Eye (tissue), 1 donor: ENCODE measurements around the gene NPY2R.

ENCODE experiments used
- DNase-seq: peaks from one replicate; pipeline ENCODE4 v3.0.0-alpha.2; 2015

NPY2R gene, protein sequence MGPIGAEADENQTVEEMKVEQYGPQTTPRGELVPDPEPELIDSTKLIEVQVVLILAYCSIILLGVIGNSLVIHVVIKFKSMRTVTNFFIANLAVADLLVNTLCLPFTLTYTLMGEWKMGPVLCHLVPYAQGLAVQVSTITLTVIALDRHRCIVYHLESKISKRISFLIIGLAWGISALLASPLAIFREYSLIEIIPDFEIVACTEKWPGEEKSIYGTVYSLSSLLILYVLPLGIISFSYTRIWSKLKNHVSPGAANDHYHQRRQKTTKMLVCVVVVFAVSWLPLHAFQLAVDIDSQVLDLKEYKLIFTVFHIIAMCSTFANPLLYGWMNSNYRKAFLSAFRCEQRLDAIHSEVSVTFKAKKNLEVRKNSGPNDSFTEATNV

DNA sequence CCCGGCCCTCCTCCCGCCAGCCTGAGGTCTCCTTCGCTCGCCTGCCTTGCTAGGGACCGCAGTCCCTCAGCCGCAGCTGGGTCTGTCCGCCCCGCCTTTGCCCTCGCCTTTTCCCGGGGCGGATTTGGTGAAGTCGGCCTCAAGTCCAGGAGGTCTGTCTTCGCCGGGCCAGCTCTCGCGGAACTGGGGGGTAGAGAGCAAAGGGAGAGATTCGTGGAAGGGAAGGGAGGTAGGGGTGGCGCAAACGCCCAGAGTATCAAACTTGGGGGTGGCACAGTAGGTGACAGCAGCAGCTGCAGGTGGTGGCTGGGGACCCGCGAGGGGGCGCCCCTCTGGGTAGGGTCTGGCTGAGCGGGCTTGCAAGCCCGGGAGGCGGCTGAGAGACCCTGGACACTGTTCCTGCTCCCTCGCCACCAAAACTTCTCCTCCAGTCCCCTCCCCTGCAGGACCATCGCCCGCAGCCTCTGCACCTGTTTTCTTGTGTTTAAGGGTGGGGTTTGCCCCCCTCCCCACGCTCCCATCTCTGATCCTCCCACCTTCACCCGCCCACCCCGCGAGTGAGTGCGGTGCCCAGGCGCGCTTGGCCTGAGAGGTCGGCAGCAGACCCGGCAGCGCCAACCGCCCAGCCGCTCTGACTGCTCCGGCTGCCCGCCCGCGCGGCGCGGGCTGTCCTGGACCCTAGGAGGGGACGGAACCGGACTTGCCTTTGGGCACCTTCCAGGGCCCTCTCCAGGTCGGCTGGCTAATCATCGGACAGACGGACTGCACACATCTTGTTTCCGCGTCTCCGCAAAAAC is at the start of gene NPY2R:
Gene NPY2R, plus strand, starts transcription at position 379 of the 797 bp plus-strand sequence. CDS start 5,304 bp downstream, outside the sequence.
- DNase-seq, result peak; percentile 74

DNA sequence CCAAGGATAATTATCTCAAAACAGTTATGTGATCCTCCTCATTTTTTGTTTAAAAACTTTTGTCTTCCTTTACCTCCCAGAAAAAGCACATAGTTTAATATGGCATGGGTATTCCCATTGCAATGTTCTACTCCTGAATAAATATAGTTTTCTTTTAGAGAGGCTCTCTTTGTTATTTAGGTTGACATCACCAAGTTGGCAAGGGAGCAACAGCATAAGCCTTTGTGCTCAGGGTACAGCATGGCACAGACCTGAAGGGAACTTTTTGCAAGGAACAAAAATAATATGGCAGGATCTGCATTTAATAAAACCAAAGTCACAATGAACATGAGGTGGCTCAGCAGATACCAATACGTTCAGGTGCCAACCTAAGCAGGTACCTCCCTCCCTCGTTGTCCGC is 47.1 kb upstream of the NPY2R start:
- no peak for DNase-seq

DNA sequence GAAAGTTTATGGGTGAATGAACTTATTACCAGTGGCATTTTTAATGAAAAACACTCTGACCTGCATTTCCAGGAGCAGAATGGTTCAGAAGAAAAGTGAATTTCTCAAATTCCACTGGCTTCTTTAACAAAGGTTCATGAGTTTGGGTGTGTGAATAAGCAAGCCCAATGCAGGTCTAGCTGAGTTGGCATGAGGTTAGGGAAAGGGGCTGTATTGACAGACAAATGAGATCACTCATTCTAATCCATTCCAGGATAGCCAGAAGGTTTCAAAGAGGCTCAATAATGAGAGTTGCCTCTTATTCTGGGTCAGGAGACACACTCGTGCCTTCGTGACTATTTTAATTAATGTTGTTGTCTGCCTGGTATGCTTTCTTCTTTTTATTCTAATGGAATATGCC is 43.7 kb upstream of the NPY2R start:
- DNase-seq, result peak; percentile 44

DNA sequence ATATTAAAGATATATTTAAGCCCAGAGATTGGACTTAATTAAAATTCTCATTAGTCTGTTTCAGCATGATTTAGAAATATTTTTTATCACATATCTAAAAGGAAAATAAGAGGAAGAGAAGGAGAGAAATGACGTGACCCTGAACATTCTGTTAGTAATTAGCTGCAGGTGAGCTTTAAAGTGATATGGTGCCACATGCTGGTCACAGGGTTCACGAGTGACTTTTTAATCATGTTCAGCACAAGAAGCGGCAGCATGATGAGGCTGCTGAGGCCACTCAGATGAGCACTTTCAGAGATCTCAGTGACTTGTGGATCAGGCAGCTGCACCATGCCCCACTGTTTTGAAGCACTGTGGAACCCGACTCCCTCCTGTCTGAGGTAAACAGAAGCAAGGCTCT is 37.9 kb upstream of the NPY2R start:
- DNase-seq, result no peak

DNA sequence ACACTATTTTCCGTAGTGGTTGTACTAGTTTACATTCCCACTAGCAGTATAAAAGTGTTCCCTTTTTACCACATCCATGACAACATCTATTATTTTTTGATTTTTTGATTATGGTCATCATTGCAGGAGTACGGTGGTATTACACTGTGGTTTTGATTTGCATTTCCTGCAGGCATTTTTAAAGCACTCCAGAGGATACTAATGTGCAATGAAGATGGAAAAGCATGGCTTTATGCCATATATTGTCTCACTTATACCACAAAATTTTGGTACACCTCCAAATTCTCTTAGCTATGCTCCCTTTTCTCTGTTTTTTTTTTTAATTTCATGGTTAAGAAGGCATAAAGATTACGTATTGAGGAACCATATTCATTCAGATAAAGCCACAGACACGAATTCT is 35.1 kb upstream of the NPY2R start:
- no peak for DNase-seq

DNA sequence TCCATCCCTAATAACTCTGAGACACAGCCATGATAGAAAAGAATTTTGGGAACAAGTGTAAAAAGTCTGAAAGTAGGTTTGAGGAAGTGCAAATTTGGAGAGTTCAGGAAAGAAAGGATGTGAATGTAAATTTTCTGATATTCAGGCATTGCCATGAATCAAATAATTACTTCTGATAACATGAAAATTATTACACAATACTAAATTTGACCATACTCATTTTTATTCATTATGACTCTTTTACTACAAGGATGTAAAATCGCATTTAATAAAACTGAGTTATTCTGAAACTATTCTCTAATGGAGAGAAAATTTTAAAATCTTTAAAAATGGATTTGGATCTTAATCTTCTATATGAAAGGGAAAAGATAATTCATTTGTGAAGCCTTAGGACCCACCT is 33.8 kb upstream of the NPY2R start:
- DNase-seq, result no peak

DNA sequence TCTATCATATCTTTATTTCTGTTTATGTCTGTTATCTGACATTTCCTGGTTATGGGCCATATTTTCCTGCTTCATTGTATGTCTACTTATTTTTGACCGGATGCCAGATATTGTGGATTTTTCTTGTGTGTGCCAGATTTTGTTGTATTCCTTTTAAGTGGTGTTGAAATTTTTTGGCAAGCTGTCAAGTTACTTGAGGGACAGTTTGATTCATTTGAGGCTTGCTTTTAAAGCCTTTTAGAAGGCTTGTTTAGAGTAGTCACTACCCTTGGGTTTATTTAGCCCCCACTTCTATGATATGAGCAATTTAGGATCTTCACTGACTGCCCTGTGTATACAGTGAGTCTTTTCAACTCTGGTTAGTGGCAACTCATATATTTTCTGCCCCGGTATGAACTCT is 29.2 kb upstream of the NPY2R start:
- DNase-seq, result no peak

DNA sequence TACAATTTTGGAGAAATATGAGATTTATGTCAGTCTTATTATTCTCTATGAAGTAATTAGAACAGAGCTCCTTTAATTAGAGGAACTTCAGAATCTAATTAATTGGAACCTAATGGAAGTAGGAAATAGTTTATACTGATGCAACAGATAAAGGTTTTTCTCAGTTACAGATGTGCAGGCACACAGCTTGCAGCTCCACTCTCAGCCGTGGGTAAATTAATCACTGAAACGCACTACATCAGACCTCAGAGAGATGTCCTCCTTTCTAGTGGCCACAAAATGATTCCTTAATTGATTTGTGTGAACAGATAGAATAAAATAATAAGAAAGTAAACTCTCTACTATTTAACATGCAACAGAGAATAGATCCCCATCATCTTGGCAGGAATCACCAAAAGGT is 21.5 kb upstream of the NPY2R start:
- no peak for DNase-seq

DNA sequence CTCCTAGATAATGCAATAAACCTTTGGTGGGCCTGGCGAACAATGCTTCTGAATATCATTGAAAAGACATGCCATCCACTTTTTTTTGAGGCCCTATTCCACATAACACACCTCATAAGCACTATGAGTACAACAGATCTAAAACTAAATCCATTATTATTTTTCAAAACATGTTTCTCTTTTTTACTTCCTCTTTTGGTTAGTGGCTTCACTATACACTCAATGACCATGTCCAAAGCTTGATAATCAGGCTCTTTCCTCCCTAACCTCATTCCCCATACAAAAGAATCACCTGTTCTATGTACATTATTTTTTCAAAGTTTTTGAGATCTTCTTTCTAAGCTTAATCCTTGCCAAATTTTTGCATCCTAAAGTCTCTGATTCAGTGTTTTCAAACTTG is 20.4 kb upstream of the NPY2R start:
- DNase-seq, result no peak

DNA sequence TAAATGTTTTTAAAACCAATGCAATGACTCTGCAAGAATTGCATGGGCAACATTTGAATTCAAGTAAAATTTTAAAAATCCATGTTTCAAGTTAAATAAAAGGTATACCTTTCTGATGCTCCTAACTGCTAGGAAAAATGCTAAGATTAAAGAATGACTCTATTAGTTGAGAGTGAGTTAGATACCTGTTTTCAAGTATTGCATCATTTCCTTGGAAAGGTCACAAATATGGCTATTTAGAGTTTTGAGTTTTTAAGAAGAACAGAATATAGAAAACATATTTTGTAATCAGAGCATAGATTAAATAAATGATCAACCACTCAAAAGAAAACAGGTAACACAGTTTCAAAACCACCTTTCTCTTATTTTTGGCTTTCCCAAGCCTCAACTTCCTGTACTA is 18.3 kb upstream of the NPY2R start:
- DNase-seq, result no peak

DNA sequence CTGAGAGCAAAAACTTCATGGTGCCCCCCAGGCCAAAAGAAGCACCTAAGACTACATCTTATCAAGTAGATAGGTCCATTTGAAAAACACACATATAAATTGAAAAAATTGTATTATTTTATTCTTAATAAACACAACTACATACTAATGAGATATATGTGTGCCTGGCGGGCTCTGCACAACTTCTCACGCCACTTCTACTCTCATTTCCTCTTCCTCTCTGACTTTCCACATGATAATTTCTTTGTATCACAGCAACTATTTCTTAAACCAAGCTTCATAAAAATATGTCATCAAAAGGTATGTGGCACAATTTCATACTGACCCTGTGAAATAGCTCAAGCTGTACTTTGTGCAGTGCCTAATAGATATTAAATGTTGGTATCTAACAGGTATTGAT is 10.7 kb upstream of the NPY2R start:
- no peak for DNase-seq

DNA sequence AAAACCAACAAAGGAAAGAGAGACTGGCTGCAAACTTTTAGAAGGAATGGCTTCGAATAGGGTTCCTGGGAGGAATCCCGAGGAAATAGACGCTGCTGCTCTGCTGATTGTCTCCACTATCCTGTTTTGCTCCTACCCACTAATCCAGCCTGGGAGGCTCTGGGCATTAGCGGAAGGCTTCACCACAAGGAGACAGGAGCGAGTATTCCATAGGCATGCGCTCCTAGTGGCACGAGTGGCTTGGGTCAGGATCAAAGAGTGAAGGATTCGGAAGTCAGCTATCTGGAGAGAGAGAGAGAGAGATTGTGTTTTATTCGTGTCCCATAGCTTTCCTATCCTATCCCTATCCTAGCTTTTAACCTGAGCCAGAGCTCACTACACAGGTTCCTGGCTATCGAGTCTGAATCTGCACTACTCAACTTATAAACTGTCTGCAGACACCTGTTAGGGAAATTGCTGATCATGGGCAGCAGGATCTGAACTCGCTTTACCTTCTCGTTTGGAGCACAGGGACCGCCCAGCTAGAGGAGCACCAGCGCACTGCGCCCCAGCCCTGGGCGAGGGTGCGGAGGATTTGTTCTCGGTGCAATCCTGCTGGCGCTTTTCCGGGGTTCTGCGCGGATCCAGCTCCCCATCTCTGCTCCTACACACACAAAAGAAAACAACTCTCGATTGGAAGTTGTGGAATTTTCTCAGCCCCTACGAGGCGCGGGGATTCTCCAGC is 740 bp upstream of the NPY2R start:
- no peak for DNase-seq

DNA sequence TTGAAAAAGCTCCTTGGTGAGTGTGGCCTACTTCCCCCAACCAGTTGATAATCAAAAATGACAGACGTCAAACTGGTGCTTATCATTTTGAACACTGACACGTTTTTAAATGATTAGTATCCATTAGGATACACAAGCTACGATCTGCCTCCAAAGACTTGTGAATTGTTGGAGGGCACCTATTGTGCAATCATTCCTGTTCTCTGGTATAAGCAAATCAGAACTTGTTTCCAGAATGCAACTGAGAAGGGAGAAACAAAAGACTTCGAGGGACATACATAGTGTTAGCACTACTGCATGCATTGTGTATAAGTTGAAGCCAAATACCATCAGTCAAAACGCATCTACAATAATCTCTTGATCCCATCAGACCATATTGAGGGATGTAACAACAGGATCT is 11.6 kb downstream of the NPY2R start:
- no peak for DNase-seq

DNA sequence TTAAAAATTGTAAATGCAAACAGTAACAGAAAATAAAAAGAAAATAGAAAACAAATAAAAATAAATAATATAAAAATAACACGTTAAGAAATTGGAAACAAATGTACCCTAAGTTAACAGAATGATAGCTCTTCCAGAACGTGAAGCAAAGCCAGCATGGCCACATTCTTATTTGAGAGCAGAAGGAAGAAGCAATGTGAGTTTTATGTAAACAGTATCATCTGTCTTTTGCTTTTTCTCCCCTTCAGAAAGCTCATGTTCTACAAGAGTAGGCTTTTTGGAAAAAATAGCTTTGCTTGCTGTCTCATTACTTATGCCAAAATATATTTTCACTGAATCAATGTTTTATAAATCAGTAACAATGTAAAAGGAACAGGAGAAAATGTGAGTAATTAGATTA is 18.7 kb downstream of the NPY2R start:
- DNase-seq, result no peak

DNA sequence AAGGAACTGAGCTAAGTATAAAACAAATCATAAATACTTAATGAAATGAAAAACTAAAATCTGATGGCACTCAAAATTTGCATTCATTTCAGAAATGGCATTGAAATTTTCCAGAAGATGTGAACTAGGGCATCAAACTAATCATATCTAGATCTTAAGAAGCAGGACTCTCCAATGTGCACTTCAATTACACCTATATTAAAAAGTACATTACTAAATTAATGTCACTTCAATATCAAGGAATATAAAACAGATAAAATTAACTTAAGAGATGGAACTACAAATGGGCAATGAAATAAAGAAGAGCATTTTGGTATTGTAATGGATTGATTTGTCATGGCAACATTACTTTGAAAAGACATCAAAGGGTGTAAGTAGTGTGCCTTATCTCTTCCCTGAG is 20.3 kb downstream of the NPY2R start:
- no peak for DNase-seq

DNA sequence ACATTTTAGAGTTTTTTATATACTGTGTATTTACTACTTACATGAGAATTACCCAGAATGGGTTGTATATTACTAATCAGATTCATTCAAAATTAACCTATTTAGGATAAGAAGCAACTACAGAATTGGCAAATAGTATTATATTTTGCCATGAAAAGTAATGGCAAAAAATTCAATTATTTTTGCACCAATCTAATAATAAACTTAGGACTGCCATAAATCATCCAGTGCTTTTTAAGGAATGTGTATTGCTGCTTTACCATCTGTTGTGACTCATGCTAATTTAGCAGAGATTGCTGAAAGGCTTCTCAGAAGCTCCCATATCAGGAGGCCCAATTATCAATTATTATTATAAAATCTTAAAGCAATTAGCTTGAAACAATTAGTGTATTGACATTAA is 24.0 kb downstream of the NPY2R start:
- DNase-seq, result no peak

DNA sequence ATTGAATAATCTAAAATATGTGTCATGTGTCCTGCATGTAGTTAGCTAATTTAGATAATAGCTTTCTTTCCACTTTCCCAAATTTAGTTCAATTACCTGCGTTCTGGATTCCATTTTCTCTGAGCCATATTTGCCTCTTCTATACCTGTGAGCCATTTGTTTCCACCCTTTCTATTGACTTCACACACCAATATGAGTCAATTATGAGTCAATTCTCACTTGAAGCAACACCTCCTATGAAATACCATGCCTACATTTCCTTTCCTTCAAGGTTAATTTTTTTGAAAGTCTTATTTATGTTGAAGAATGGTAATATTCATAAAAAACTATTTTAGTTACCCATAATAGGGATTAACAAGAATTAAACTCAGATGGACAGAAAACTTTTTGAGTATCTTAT is 25.8 kb downstream of the NPY2R start:
- no peak for DNase-seq

DNA sequence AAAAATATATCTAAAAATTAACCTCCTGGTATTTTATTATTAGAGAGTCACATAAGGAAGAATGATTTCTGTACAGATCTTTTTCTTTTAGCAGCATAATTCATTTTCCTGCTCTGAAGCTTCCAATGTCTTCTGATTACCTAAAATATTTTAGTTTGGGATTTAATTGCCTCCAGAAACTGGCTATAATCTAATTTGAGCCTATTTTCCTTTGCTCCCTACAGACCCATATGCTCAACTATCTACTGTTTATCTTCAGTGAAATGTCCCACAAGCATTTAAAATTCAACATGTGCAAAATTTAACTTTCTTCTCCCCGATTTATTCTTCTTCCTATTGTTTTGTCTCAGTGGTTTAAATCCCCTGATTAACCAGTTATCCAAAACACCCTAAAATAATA is 29.1 kb downstream of the NPY2R start:
- DNase-seq, result no peak

DNA sequence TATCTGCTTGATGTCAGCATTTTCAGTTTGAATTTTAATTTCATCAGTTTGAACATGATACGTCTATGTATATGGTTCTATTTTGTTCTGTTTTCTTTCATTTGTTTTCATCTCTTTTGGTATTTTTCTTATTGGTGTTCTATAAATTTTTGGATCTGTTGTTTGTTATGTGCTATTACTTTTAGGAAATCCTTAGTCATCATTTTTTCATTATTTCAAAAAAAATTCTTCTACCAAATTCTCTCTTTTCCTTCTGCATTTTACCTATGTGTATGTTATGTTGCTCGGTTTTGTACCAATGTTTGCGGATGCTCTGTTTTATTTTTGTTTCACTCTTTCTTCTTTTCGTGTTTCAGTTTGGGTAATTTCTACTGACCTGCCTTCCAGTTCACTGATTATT is 32.8 kb downstream of the NPY2R start:
- DNase-seq, result no peak

DNA sequence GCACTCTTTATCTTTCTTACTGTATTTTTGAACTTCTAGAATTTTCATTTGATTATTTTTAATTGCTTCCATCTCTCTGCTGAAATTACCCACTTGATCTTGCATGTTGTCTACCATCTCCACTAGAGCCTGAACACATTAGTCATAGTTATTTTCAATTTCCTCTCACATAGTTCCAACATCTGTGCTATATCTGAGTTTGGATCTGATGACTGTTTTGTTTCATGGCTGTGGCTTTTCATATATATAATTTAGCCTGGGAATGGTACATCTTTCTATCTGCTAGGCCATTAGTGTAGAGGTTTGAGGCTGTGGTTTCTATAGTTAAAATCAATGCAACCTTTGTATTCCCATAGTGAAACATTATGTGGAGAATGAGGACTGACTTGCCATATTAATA is 33.2 kb downstream of the NPY2R start:
- DNase-seq, result no peak

DNA sequence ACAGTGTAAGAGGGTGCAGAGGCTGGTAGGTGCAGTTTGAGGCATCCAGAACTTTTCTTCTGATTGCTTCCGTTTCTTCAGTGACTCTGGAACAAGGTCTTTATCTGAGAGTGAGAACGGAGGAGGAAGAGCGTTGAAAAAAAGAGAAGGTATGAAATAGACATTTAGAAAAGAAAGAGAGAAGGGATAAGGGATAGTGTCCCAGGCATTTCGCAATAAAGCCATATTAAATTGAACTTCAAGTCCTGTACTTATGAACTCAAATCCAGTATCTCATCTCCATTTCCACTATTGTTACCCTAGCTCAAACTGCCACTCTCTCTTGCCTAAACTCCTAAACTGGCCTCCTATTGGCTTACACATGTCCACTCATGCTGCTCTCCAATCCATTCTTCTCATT is 36.7 kb downstream of the NPY2R start:
- no peak for DNase-seq

DNA sequence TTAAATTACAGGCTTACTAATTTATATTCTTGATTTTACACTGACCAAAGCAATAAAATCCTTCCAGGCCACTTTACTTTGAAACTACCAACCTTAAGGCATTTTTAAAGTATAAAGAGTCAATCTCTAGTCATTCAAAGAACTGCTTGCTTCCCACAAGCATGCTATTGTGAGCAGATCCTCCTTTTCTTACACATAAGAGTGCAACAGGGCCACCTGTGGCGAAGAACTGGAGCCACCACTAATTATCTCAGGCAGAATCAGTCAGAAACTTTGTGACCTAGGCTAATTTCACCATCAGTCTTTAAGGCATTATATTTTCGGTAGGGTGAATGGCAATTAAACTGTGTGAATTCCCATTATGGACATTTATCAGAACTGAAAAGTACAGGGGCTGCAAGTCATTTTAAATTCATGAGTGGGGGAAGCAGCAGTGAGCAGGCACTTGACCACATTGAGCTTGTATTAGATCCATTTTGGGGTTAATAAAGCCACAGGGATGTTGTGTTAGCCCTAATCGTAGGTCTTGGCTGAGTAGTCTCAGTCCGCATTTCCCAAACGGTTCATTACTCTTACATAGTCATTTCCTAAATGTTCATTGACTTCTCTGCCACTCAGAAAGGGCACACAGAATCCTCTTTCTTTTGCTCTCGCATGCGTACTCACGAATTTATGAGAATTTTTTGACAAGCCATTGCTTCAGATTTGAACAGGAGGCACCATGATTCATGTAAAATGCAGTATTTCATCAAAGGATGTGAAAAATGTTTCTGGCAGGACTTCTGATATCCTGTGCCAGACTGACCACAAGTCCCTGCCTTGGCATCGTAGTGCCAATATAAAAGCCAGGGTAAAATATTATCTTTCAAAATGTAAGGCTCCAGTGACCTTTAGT is 39.8 kb downstream of the NPY2R start:
- DNase-seq, result peak; percentile 59
